HepG2 (cell line): ENCODE data around the gene NDST1. TPM values are rescaled to one million over a fixed set of nuclear protein-coding genes. Genes with fewer than 3 reads are reported as not detected.

ENCODE experiments used
- BHLHE40 ChIP-seq: IDR thresholded peaks from 2 replicates; pipeline ENCODE4 v1.6.1; 2011; ENCODE audit warnings: low read length, improper control_type of control experiment
- CBX1 ChIP-seq: IDR thresholded peaks from one replicate; pipeline ENCODE4 v1.6.1; 2016; ENCODE audit warnings: antibody characterized with exemption, low read depth
- DNMT3B ChIP-seq: conservative IDR thresholded peaks from 2 replicates; pipeline ENCODE4 v1.6.1; 2016; ENCODE audit warnings: missing biosample characterization, control low read depth
- HIC2 ChIP-seq: sonication (generic); formaldehyde crosslinking; IDR thresholded peaks from 2 replicates; pipeline ENCODE4 v1.9.0; 2022; ENCODE audit warnings: low read depth, missing genetic modification reagents
- MATR3 ChIP-seq: sonication (generic); formaldehyde crosslinking; IDR thresholded peaks from 2 replicates; pipeline ENCODE4 v1.4.0; 2020; ENCODE audit warnings: missing genetic modification reagents
- SMYD3 ChIP-seq: sonication (generic); formaldehyde crosslinking; IDR thresholded peaks from 2 replicates; pipeline ENCODE4 v1.8.1; 2023; ENCODE audit warnings: mild to moderate bottlenecking, missing genetic modification reagents
- SOX13 ChIP-seq, 3 experiments: fragments of 450-650 bp in 1 of 3; sonication (generic) in 1 of 3; formaldehyde crosslinking in 1 of 3; IDR thresholded peaks in 2 of 3; conservative IDR thresholded peaks in 1 of 3; 2 replicates each; pipeline versions ENCODE4 v1.5.0 to v1.6.1; 2016 to 2020; ENCODE audit warnings: antibody characterized with exemption in 1 of 3, mild to moderate bottlenecking in 1 of 3, missing compliant biosample characterization in 1 of 3, missing genetic modification reagents in 1 of 3, moderate library complexity in 1 of 3
- STAG1 ChIP-seq: sonication (generic); formaldehyde crosslinking; IDR thresholded peaks from 2 replicates; pipeline ENCODE4 v1.4.0; 2020; ENCODE audit warnings: missing genetic modification reagents
- ZNF281 ChIP-seq: sonication (generic); formaldehyde crosslinking; IDR thresholded peaks from 2 replicates; pipeline ENCODE4 v1.4.0; 2020; ENCODE audit warnings: missing genetic modification reagents, borderline replicate concordance
- ZNF350 ChIP-seq: sonication (generic); formaldehyde crosslinking; IDR thresholded peaks from 2 replicates; pipeline ENCODE4 v1.4.0; 2020; ENCODE audit warnings: mild to moderate bottlenecking, low read depth, missing genetic modification reagents, borderline replicate concordance
- ZNF672 ChIP-seq: sonication (generic); formaldehyde crosslinking; IDR thresholded peaks from 2 replicates; pipeline ENCODE4 v1.8.1; 2022; ENCODE audit warnings: missing genetic modification reagents
- ZNF704 ChIP-seq: sonication (generic); formaldehyde crosslinking; IDR thresholded peaks from 2 replicates; pipeline ENCODE4 v1.8.1; 2023; ENCODE audit warnings: mild to moderate bottlenecking, inconsistent platforms, moderate library complexity, missing genetic modification reagents, borderline replicate concordance
- ZNF776 ChIP-seq: sonication (generic); formaldehyde crosslinking; IDR thresholded peaks from 2 replicates; pipeline ENCODE4 v1.4.0; 2020; ENCODE audit warnings: mild to moderate bottlenecking, missing genetic modification reagents
- ZNF891 ChIP-seq: sonication (generic); formaldehyde crosslinking; IDR thresholded peaks from 2 replicates; pipeline ENCODE4 v1.5.0; 2020; ENCODE audit warnings: mild to moderate bottlenecking, missing genetic modification reagents
- polyA plus RNA-seq, 8 experiments: library from polyadenylated mRNA; depleted of rRNA in 3 of 8; stranded (reverse) in 7 of 8; unstranded in 1 of 8; fragments of >200 nt; fragmentation: Illumina TruSeq in 4 of 8; extraction: Trizol in 4 of 8; gene quantifications; 2 replicates each; pipeline versions ENCODE4 v1.2.1 to v1.2.3, GENCODE V29; 2011 to 2016; ENCODE audit warnings: low read depth in 4 of 8, missing spikeins in 1 of 8, mixed read lengths in 1 of 8; ENCODE audit not compliant: insufficient read depth in 1 of 8
- total RNA-seq, 5 experiments: library from RNA; depleted of rRNA; stranded (reverse); fragments of >200 nt; fragmentation: Illumina TruSeq; extraction: Trizol; gene quantifications; 2 replicates each; pipeline ENCODE4 v1.2.3, GENCODE V29; 2016; ENCODE audit warnings: low read depth in 1 of 5
- TF ChIP-seq, protein P1 (sequence below): sonication (generic); formaldehyde crosslinking; IDR thresholded peaks from 2 replicates; pipeline ENCODE4 v1.9.0; 2021; ENCODE audit warnings: missing genetic modification reagents, mild to moderate bottlenecking, borderline replicate concordance
- TF ChIP-seq, protein P2 (sequence below): sonication (generic); formaldehyde crosslinking; IDR thresholded peaks from 2 replicates; pipeline ENCODE4 v1.4.0; 2020; ENCODE audit warnings: missing genetic modification reagents
- TF ChIP-seq, protein P3 (sequence below): IDR thresholded peaks from 2 replicates; pipeline ENCODE4 v1.6.1; 2016; ENCODE audit warnings: missing biosample characterization, missing genetic modification reagents, low read depth

NDST1 gene
- total and polyA plus RNA-seq, 2 of the 13 experiments (the other 11 are each of a cell fraction or from before 2014, with no cell fraction given), result 23.8 to 26.2 TPM

- TF ChIP-seq ZNF281 (CRISPR knock-in tag) (0 out of 2 replicates have a peak, but pooled peaks have one; percentile 13), ZNF891 (CRISPR knock-in tag) (no peak), SOX13 (IDR thresholded peaks at IDR 0.05) (no peak), SOX13 (CRISPR knock-in tag; conservative IDR thresholded peaks at IDR 0.05 in 1 of 2, IDR thresholded peaks at IDR 0.05 in 1 of 2) (no peak), STAG1 (CRISPR knock-in tag) (peak; percentile 54), MATR3 (CRISPR knock-in tag) (no peak), BHLHE40 (no peak), ZNF672 (CRISPR knock-in tag) (no peak), HIC2 (no peak), ZNF704 (CRISPR knock-in tag) (no peak), SMYD3 (CRISPR knock-in tag) (no peak), DNMT3B (CRISPR knock-in tag) (no peak), ZNF776 (no peak), ZNF350 (CRISPR knock-in tag) (no peak), CBX1 (no peak)
- TF ChIP-seq, protein P1, sequence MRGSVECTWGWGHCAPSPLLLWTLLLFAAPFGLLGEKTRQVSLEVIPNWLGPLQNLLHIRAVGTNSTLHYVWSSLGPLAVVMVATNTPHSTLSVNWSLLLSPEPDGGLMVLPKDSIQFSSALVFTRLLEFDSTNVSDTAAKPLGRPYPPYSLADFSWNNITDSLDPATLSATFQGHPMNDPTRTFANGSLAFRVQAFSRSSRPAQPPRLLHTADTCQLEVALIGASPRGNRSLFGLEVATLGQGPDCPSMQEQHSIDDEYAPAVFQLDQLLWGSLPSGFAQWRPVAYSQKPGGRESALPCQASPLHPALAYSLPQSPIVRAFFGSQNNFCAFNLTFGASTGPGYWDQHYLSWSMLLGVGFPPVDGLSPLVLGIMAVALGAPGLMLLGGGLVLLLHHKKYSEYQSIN (CRISPR knock-in tag), result no peak
- TF ChIP-seq, protein P2, sequence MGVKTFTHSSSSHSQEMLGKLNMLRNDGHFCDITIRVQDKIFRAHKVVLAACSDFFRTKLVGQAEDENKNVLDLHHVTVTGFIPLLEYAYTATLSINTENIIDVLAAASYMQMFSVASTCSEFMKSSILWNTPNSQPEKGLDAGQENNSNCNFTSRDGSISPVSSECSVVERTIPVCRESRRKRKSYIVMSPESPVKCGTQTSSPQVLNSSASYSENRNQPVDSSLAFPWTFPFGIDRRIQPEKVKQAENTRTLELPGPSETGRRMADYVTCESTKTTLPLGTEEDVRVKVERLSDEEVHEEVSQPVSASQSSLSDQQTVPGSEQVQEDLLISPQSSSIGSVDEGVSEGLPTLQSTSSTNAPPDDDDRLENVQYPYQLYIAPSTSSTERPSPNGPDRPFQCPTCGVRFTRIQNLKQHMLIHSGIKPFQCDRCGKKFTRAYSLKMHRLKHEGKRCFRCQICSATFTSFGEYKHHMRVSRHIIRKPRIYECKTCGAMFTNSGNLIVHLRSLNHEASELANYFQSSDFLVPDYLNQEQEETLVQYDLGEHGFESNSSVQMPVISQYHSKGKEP (CRISPR knock-in tag), result no peak
- TF ChIP-seq, protein P3, sequence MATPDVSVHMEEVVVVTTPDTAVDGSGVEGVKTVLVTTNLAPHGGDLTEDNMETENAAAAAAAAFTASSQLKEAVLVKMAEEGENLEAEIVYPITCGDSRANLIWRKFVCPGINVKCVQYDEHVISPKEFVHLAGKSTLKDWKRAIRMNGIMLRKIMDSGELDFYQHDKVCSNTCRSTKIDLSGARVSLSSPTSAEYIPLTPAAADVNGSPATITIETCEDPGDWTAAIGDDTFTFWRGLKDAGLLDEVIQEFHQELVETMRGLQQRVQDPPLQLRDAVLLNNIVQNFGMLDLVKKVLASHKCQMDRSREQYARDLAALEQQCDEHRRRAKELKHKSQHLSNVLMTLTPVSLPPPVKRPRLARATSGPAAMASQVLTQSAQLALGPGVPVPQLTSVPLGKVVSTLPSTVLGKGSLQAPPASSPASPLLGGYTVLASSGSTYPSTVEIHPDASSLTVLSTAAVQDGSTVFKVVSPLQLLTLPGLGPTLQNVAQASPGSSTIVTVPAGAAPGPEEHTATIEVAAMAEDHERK (CRISPR knock-in tag), result no peak
Observed at GRCh38 chr5:150487199-150488061, 20.5 kb upstream of the NDST1 start (continued).
